ENCODE measurements around the gene GNAI1. TPM values are rescaled to one million over a fixed set of nuclear protein-coding genes. Genes with fewer than 3 reads are reported as not detected.
A peak's percentile ranks its signal among the peaks of the same experiment; 100 is the strongest.

GNAI1 gene
- 17.7 and 21.6 TPM in 2 replicates for total RNA-seq

- H3K36me3 ChIP-seq (ENCODE audit: control insufficient read depth, insufficient read depth, low read length), result no peaks in the 10 kb centered on the region
- no peaks in the 10 kb centered on the region for H3K27me3 ChIP-seq (ENCODE audit: control insufficient read depth, insufficient read depth, low read length)
- DNase-seq (ENCODE audit: low read depth), result peak; percentile 34
- TF ChIP-seq CTCF (IDR thresholded peaks at IDR 0.05; ENCODE audit: insufficient read depth, low read length, poor library complexity, severe bottlenecking), result peak; percentile 44
- peak within 1 kb of the TSS; percentile 97 for H3K4me3 ChIP-seq (ENCODE audit: low read depth, low read length)
Observed at GRCh38 chr7:80134536-80135308, at the start of gene GNAI1. Gene GNAI1, plus strand, starts transcription at chr7:80134831. Its CDS starts 330 bp downstream, at chr7:80135161.

- Histone ChIP-seq H3K27me3 (ENCODE audit: control insufficient read depth, insufficient read depth, low read length) (no peaks in the 10 kb centered on the region), H3K36me3 (ENCODE audit: control insufficient read depth, insufficient read depth, low read length) (no peaks in the 10 kb centered on the region), H3K4me3 (ENCODE audit: low read depth, low read length) (no peak overlapping the region)
- no peak for TF ChIP-seq CTCF (IDR thresholded peaks at IDR 0.05; ENCODE audit: insufficient read depth, low read length, poor library complexity, severe bottlenecking)
- DNase-seq (ENCODE audit: low read depth), result no peak
Observed at GRCh38 chr7:80087051-80087770, 47.4 kb upstream of the GNAI1 start.

GRCh38 chr7:80087771-80088170 lies 46.9 kb upstream of the GNAI1 start:
- no peak for TF ChIP-seq CTCF (IDR thresholded peaks at IDR 0.05; ENCODE audit: insufficient read depth, low read length, poor library complexity, severe bottlenecking)
- H3K4me3 ChIP-seq (ENCODE audit: low read depth, low read length), result no peak overlapping the region
- no peak for DNase-seq (ENCODE audit: low read depth)
- no peaks in the 10 kb centered on the region for H3K27me3 ChIP-seq (ENCODE audit: control insufficient read depth, insufficient read depth, low read length)
- no peaks in the 10 kb centered on the region for H3K36me3 ChIP-seq (ENCODE audit: control insufficient read depth, insufficient read depth, low read length)

GRCh38 chr7:80088705-80089104 lies 45.9 kb upstream of the GNAI1 start:
- H3K4me3 ChIP-seq (ENCODE audit: low read depth, low read length), result no peak overlapping the region
- H3K27me3 ChIP-seq (ENCODE audit: control insufficient read depth, insufficient read depth, low read length), result no peaks in the 10 kb centered on the region
- TF ChIP-seq CTCF (IDR thresholded peaks at IDR 0.05; ENCODE audit: insufficient read depth, low read length, poor library complexity, severe bottlenecking), result no peak
- no peaks in the 10 kb centered on the region for H3K36me3 ChIP-seq (ENCODE audit: control insufficient read depth, insufficient read depth, low read length)
- no peak for DNase-seq (ENCODE audit: low read depth)

- Histone ChIP-seq H3K4me3 (ENCODE audit: low read depth, low read length) (no peak overlapping the region), H3K27me3 (ENCODE audit: control insufficient read depth, insufficient read depth, low read length) (no peaks in the 10 kb centered on the region), H3K36me3 (ENCODE audit: control insufficient read depth, insufficient read depth, low read length) (no peaks in the 10 kb centered on the region)
- TF ChIP-seq CTCF (IDR thresholded peaks at IDR 0.05; ENCODE audit: insufficient read depth, low read length, poor library complexity, severe bottlenecking), result no peak
- no peak for DNase-seq (ENCODE audit: low read depth)
Observed at GRCh38 chr7:80089366-80089765, 45.3 kb upstream of the GNAI1 start.
